ENCODE data around the gene DOCK1. TPM values are rescaled to one million over a fixed set of nuclear protein-coding genes. Genes with fewer than 3 reads are reported as not detected.

The DOCK1 gene
- total RNA-seq, 1 experiment from 2014 or later, result 32.6 TPM

DNA sequence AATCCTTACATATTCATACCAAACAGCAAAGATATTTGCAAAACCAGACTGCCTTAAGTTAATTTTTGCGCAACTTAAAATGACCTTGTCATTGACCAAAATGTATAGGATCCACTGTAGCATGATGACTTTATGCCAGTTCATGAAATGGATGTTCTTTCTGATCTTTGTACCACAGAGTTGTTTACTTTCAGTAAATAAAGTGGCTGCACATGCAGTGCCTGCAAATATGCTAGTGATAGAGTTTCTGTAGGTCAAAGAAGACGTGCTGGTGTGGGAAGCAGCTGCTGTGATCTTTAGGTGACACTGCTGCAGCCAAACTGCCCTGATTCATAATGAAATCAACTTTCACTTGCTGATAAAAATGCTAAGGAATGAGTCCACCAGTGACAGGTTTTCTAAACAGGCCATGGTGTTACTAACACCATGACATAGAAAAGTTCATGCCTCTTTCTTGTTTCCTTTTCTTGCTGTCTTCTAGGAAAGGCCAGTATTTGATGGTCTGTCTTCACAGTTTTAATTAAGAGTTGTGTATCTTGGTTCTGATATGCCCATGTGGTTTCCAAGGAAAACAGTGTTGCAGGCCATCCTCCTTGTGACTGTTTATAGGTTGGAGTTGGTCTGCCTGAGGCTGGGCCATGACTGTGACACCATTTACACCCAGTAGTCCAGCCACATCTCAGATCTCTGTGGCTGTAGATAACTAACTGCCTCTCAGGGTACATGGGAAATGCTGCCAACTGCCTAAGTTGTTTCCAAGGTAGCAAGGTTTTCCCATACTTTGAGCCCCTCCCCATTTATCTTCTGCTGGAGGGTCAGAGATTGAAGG lies 228.7 kb downstream of the DOCK1 start:
- DNase-seq (ENCODE audit: low spot score), result no peak

DNA sequence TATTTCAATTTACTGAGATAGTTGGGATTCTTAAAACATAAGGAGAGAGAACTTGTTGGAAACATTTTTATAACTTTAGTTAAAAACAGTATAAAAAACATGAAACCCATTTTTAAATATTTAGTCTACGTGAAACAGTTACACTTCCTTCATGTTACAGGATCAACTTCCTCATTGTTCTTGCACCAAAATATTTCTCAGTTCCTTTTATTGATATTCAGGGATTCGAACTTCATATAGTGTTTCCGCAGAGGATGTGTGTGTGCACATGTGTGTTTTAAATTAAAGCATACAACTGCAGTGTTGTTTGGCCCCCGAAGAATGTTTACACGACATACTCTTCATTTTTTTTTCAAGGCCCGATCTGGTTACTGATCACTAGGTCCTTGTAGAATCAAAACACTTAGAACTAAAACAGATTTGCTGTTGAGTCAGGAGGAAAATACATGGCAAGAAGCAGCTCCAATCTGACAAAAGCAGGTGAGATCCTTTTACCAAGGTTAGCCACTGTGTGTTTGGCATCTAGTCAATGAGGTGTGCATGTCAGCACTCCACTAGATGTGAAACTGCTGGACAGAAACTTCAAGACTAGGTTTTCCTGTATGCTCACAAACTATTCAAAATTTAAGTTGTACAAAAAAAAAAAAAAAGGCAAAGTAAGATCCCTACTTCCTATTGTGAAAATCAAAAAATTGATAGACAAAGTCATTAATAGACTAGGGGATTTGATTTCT lies 230.8 kb downstream of the DOCK1 start:
- DNase-seq (ENCODE audit: low spot score), result no peak

GRCh38 chr10:127137391-127137790 lies 232.2 kb downstream of the DOCK1 start:
- DNase-seq (ENCODE audit: low spot score), result no peak

DNA sequence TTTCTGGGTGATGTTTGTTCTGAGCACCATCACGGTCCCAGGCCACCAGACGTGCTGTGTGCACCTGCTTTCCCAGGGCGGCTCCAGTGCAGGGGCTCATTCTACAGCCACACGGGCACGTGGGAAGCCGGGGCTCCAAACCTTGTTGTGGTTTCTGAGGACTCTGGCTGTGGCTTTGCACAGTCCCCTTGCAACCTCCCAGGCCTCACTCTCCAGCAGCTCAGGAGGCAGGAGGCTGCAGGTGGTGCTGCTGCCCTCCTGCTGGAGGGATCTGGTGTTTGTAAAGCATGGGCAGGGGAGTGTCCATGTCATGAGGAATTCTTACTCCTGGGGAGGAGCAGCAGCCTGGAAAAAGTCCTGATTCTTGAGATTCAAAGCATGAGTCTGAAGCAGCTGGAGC lies 236.9 kb downstream of the DOCK1 start:
- DNase-seq (ENCODE audit: low spot score), result no peak

DNA sequence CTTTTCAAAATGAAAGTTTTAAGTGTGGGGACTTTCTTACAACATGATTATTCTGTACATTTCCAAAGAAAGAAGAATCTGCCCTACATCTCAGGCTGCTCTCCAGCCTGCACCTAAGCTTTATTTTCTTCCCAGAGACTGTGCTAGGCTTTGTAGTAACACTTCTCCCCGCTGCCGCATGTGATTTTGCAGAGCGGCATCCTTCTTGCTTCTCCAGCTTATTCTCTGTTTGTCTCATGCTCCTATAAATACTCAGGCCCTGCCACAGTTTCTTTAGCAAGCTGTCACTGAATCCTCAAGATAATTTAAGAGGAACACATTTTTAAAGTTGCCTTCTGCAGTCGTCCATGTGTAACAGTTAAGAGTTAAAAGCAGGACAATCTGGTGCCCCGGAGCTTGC lies 237.6 kb downstream of the DOCK1 start:
- no peak for DNase-seq (ENCODE audit: low spot score)

- DNase-seq (ENCODE audit: low spot score), result no peak
Measured at GRCh38 chr10:127145173-127145572, 239.9 kb downstream of the DOCK1 start.

DNA sequence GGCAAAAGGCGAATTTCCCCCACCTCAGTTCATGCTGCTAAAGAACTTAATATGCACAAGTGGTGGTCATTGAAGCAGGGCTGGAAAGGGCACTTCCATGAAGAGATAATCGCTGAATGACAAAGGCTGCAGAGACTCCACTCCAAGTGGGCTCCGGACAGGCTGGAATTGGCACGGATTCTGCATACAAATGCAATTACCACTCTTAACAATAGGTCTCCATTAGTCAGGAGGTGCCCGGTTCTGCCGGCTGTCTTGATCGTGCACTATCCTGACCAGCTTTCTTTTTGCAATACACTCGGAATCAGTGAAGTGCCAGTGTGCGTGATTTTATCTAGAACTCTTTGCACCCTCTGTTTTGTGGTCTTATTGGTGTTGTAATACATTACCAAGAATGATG lies 241.4 kb downstream of the DOCK1 start:
- no peak for DNase-seq (ENCODE audit: low spot score)

DNA sequence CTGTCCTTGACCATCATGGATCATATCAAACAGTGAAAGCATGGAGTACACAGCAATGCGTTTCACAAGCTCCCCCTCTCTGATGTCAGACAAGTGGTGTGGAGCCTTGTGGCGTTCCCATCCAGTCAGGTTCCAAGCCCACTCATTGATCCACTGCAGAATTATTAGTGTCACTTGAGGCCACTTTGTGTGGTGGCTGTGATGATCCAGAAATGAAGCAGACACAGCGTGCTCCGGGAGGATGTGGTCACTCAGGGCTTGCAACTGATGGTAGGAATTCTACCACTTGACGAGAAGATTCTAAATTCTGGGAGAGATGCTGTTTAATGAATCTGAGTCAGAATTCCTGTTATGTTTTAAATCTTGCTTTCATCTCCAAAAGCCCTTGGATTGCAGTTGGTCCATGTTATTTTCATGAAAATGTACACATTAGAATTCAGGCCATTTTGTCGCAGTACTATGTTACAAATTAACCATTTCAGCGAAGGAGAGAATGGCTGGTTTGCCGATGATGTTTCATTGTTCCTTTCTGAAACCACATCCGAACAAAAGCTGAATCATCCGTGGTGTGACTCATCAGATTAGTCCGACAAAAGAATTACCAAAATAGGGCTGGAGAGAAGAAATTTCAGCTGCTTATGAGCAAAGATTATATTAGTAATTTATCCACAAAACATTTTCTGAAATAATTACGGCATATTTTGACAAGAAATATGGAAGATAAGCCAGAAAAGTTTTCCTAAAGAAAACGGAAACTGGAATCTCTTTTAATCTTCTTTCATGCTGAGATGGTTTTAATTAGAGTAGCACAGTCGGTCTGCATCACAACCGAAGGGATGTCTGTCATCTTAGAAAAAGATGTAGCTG lies 243.1 kb downstream of the DOCK1 start:
- peak; percentile 3 for DNase-seq (ENCODE audit: low spot score)

GRCh38 chr10:127148933-127149220 lies 243.6 kb downstream of the DOCK1 start:
- no peak for DNase-seq (ENCODE audit: low spot score)

- no peak for DNase-seq (ENCODE audit: low spot score)
Measured at GRCh38 chr10:127149501-127150081, 244.4 kb downstream of the DOCK1 start.

- no peak for DNase-seq (ENCODE audit: low spot score)
Measured at GRCh38 chr10:127150136-127150535, 244.9 kb downstream of the DOCK1 start.

DNA sequence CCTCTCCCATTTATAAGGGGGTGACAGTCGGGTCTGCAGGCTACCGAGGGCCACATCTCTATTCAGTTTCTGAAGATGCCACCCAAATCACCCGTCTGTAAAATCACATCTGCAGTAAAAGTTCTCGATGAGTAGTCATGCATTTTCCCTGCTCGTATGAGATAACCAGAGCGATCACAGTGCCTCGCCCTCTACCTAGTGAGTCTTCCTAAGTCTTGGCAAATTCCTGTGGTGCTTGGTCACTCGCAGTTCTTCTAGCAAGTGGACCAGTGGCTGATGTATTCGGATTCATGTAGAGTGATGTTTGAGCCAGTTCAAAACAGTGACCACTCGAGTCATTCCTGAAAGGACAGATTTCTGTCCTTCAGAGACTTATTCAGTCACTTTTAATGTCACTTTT lies 246.3 kb downstream of the DOCK1 start:
- no peak for DNase-seq (ENCODE audit: low spot score)

GRCh38 chr10:127151981-127152699 lies 246.9 kb downstream of the DOCK1 start:
- DNase-seq (ENCODE audit: low spot score), result no peak

DNA sequence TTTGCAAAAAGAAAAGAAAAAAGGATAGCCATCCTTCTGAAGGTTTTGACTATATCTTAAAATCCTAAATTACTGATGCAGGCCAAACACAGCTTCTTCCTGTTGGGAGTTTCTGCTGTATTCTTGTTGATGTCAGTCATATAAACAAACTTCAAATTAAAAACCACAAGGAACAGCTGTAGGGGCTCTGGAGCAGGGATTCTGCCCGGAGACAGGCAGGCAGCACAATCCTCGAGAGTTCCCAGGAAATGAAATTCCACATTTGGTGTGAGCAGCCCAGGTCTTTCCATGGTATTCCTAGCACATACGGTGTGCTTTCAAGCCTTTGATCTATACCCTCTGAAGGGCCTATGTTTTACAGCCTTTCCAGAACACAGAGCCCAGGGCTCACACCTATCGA lies 248.0 kb downstream of the DOCK1 start:
- DNase-seq (ENCODE audit: low spot score), result no peak

DNA sequence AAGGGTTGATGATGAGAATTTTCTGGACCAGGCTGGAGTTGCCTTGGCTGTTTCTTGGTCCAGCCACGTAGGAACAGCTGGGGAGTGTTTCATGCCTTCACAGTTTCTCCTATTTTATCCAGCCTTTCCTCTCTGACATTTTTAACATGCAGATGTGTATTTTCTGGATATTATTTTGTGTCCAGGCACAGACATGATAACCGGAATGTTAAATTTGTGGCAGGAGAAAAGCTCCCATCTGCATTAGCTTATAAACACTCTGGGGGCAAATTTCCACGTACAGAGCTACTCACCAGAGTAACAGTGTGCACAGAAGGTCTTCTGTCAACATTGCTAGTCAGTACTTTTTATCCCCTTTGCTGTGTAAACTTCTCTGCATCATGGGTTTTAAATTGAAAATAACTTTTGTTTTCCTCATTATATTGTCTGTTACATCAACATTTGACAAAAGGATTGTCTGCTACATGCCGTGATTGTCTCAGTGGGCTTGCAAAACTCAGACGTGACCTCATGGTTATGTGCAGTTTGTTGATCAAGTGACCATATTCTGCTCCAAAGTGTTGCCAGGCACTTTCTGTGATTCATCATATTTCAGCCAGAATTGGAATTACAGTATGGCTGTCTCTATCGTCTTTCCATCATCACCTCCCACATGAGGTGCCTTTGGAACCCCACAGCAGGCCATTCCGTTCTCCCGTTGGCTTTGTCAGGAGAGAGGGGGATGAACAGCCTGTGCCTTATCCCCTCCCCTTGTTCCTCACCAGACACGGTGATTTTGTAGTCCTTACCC lies 249.8 kb downstream of the DOCK1 start:
- DNase-seq (ENCODE audit: low spot score), result no peak

DNA sequence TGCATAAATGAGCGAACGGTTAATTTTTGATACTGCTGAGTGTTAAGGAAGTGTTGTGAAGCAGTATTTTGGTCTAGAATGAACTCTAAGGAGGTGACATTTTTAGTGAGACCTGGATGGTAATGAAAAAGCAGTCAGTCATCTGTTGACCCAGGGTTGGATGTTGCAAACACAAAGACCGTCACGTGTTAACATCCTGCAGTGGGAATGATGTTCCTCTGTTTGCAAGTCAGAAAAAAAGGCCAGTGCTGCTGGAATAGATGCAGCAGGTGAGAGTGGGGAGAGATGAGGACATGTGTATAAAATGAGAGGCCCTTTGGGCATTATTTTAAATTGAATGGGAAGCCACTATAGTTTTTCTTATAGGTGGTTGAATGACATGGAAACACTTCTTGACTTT lies 251.9 kb downstream of the DOCK1 start:
- DNase-seq (ENCODE audit: low spot score), result no peak

DNA sequence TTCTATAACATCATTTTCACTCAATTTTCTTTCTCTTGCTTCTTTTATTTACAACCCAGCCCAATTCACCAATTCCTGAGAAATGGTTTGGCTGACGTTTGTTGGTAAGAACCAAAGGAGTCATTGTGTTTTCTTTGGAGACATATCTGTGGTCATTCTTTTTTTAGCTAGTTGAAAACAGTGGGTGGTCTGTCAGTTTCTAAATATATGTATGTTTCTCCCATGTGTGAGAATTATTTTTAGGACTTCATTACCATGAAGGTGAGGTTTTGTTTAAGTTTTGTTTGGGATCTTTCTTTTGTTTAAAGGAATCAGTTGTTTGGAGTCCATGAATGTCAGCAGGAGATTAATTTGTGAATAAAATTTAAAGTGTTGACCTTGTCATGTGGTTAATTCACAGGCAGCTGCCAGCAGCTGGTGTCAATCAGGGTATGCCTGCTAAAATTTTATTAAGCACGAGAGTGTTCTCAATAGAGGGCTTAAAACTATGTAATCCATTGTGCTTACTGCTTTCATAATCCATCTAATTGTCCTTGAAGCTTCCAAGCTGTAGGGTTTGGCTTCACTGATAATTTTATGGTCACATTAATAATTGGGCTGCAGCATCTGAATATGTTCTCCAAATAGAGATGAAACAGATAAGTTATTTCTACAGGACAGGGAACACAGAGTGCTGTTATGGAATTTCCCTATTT lies 252.4 kb downstream of the DOCK1 start:
- DNase-seq (ENCODE audit: low spot score), result no peak

GRCh38 chr10:127158662-127159061 lies 253.4 kb downstream of the DOCK1 start:
- DNase-seq (ENCODE audit: low spot score), result no peak

DNA sequence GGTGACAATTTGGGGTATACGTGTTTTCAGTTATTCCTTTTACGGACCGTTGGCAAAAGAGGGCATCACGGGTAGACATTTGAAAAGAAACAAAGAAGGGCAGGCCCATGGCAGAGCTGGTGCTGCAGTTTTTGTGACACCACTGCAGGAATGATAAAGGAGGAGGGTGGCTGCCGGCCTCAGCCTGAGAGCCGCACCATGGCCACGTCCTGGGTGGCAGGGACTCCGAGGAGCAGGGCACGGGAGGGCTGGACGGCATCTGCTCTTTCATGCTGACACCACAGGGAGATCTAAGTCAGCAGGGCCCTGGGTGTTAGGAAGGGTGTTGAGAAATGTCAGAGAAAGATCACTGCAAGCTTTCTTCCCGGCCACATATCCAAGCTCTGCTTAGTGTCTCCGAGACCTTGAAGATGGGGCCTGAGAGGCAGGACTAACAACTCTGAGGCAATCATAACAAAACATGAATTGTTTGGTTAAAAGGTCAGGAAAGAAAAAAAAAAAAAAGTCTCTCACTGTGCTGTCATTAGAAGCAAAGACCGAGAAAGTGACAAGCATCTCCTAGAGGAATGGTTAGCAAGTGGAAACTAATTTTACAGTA lies 254.5 kb downstream of the DOCK1 start:
- no peak for DNase-seq (ENCODE audit: low spot score)

All from HT-29 (cell line).